Endothelial cell of umbilical vein (primary cell): Measurements from ENCODE around the gene TCERG1L. TPM values are rescaled to one million over a fixed set of nuclear protein-coding genes. Genes with fewer than 3 reads are reported as not detected.

Experiments
- BruUV-seq: library from RNA; stranded (reverse); fragments of 400-500 nt; replicated peaks from 2 replicates; lab custom pipeline; 2021; lab: Mats Ljungman, UMichigan
- CTCF ChIA-PET: fragments of 300-600, 350-600 bp; sonication (Branson Sonifier 250); formaldehyde crosslinking; loops from one replicate; lab custom pipeline; 2021; ENCODE audit warnings: antibody characterized with exemption, inconsistent platforms; lab: Charles Lee
- POLR2A ChIA-PET: fragments of 300-600, 350-600 bp; sonication (Branson Sonifier 250); formaldehyde crosslinking; loops from one replicate; lab custom pipeline; 2021; ENCODE audit warnings: antibody characterized with exemption, inconsistent platforms; lab: Charles Lee
- DNase-seq: peaks from one replicate; pipeline ENCODE4 v3.0.0-alpha.2; 2011; ENCODE audit warnings: low read depth, low spot score
- FAIRE-seq: peaks from 2 replicates; lab custom pipeline; 2011; peaks lifted over from hg19 to GRCh38; lab: Jason Lieb, UNC
- H2AFZ ChIP-seq: 2 replicates; pipeline ENCODE4 v1.6.0; 2012; ENCODE audit warnings: low read depth, low read length, control low read depth, inconsistent platforms
- H3K27ac ChIP-seq: 2 replicates; pipeline ENCODE4 v1.5.1; 2011; ENCODE audit warnings: low read depth, mild to moderate bottlenecking, control low read depth, low read length, moderate library complexity; ENCODE audit not compliant: insufficient read depth
- H3K27me3 ChIP-seq, 2 experiments: 2 replicates each; pipeline versions ENCODE4 v1.6.0 to v1.6.1; 2011; ENCODE audit warnings: low read length in 2 of 2, mixed read lengths in 1 of 2; ENCODE audit not compliant: control insufficient read depth in 2 of 2, insufficient read depth in 2 of 2
- H3K36me3 ChIP-seq, 2 experiments: 2 replicates in 1 of 2; 3 replicates in 1 of 2; pipeline ENCODE4 v1.5.1; 2011; ENCODE audit warnings: low read length in 2 of 2, mild to moderate bottlenecking in 1 of 2, moderate library complexity in 1 of 2; ENCODE audit not compliant: control insufficient read depth in 2 of 2, insufficient read depth in 2 of 2; ENCODE audit errors: extremely low read depth in 1 of 2
- H3K4me1 ChIP-seq: 3 replicates; pipeline ENCODE4 v1.5.1; 2011; ENCODE audit warnings: mild to moderate bottlenecking, low read length; ENCODE audit not compliant: control insufficient read depth, insufficient read depth; ENCODE audit errors: extremely low read depth
- H3K4me2 ChIP-seq: 2 replicates; pipeline ENCODE4 v1.6.1; 2011; ENCODE audit warnings: low read length, control low read depth, mixed read lengths; ENCODE audit not compliant: insufficient read depth
- H3K4me3 ChIP-seq, 3 experiments: fragments of 200-600 bp in 1 of 3; sonication (generic), shearing (Covaris generic) in 1 of 3; replicated peaks in 1 of 3; 2 replicates each; pipeline ENCODE4 v1.5.1; 2011 to 2016; ENCODE audit warnings: control low read depth in 3 of 3, low read length in 3 of 3, mild to moderate bottlenecking in 2 of 3, inconsistent platforms in 1 of 3, low read depth in 1 of 3, moderate library complexity in 1 of 3; ENCODE audit not compliant: insufficient read depth in 1 of 3
- H3K79me2 ChIP-seq: 2 replicates; pipeline ENCODE4 v1.6.0; 2012; ENCODE audit warnings: low read length, inconsistent platforms; ENCODE audit not compliant: control insufficient read depth, insufficient read depth
- H3K9ac ChIP-seq: replicated peaks from 2 replicates; pipeline ENCODE3; 2011; ENCODE audit warnings: low read length, control low read depth; ENCODE audit not compliant: insufficient read depth; ENCODE audit errors: extremely low read depth
- H3K9me1 ChIP-seq: replicated peaks from 3 replicates; pipeline ENCODE4 v1.6.0; 2011; ENCODE audit warnings: mild to moderate bottlenecking, low read length; ENCODE audit not compliant: control insufficient read depth, insufficient read depth; ENCODE audit errors: extremely low read depth
- H3K9me3 ChIP-seq: replicated peaks from 2 replicates; pipeline ENCODE4 v1.5.1; 2012; ENCODE audit warnings: low read length, inconsistent platforms; ENCODE audit not compliant: control insufficient read depth, insufficient read depth
- H4K20me1 ChIP-seq: replicated peaks from 2 replicates; pipeline ENCODE3; 2011; ENCODE audit warnings: mild to moderate bottlenecking, low read length; ENCODE audit not compliant: control insufficient read depth, insufficient read depth; ENCODE audit errors: extremely low read depth
- FOS ChIP-seq: IDR thresholded peaks from 2 replicates; pipeline ENCODE4 v1.6.1; 2011; ENCODE audit warnings: mild to moderate bottlenecking, low read length, moderate library complexity, borderline replicate concordance; ENCODE audit not compliant: insufficient read depth
- GATA2 ChIP-seq: IDR thresholded peaks from 2 replicates; pipeline ENCODE4 v1.7.0; 2011; ENCODE audit warnings: low read depth, mild to moderate bottlenecking, moderate library complexity, mixed read lengths, low read length; ENCODE audit not compliant: insufficient read length, insufficient read depth
- JUN ChIP-seq: IDR thresholded peaks from 2 replicates; pipeline ENCODE4 v1.6.1; 2011; ENCODE audit warnings: borderline replicate concordance, low read depth; ENCODE audit not compliant: insufficient read length, insufficient read depth
- dilution Hi-C: fragments of 300-500 bp; cut with MboI; formaldehyde crosslinking; loops from one replicate; pipeline ENCODE4 v1.15.0; 2019; ENCODE audit warnings: low sequenced_read_pairs; ENCODE audit not compliant: extremely low pct_ligation_motif_present
- intact Hi-C: fragments of 100-400 bp; cut with micrococcal nuclease; formaldehyde crosslinking; loops from one replicate; pipeline ENCODE4 v1.10.0; 2022
- polyA plus RNA-seq, 4 experiments: library from polyadenylated mRNA; depleted of rRNA in 3 of 4; stranded (reverse) in 3 of 4; unstranded in 1 of 4; fragments of >200 nt; gene quantifications; 2 replicates each; pipeline versions ENCODE4 v1.2.1 to v1.2.3, GENCODE V29; 2011 to 2012; ENCODE audit warnings: missing spikeins in 1 of 4
- total RNA-seq: library from RNA; stranded (reverse); gene quantifications from 2 replicates; pipeline ENCODE4 v1.2.3, GENCODE V29; 2021

Gene TCERG1L
- total and polyA plus RNA-seq, 2 donors (not counting 3 experiments of a cell fraction or from before 2014, with no cell fraction given) = not detected

GRCh38 chr10:131201741-131202515, 109.6 kb downstream of the TCERG1L start:
- H3K36me3 ChIP-seq = no peaks in the 10 kb centered on the region
- dilution Hi-C loops = no loop called here
- H2AFZ ChIP-seq = no peak overlapping the region
- BruUV-seq = no TSS peak
- TF ChIP-seq GATA2 (no peak), FOS (no peak)
- no peak overlapping the region for H3K9ac ChIP-seq
- no peaks in the 10 kb centered on the region for H3K9me1 ChIP-seq
- H3K79me2 ChIP-seq = no peaks in the 10 kb centered on the region
- DNase-seq (no peak), FAIRE-seq (no peak)
- peaks cover 12% of the 10 kb centered on the region for H3K9me3 ChIP-seq
- H3K4me3 ChIP-seq = no peak overlapping the region
- no peaks in the 10 kb centered on the region for H4K20me1 ChIP-seq
- POLR2A ChIA-PET = no interaction called here
- no peak overlapping the region for H3K27ac ChIP-seq
- intact Hi-C loops = no loop called here
- H3K27me3 ChIP-seq = no peaks in the 10 kb centered on the region
- no peak overlapping the region for H3K4me2 ChIP-seq
- no peaks in the 10 kb centered on the region for H3K4me1 ChIP-seq
- CTCF ChIA-PET = no interaction called here

- BruUV-seq = no TSS peak
- H3K79me2 ChIP-seq = no peaks in the 10 kb centered on the region
- dilution Hi-C loops = no loop called here
- DNase-seq = no peak
- intact Hi-C loops = no loop called here
- H2AFZ ChIP-seq = no peak overlapping the region
- H3K27ac ChIP-seq = no peak overlapping the region
- H3K4me3 ChIP-seq = no peak overlapping the region
- H3K4me2 ChIP-seq = no peak overlapping the region
- no peak overlapping the region for H3K9ac ChIP-seq
- TF ChIP-seq JUN = no peak
- no peak for TF ChIP-seq GATA2
- no peaks in the 10 kb centered on the region for H3K27me3 ChIP-seq
- H3K4me1 ChIP-seq = no peaks in the 10 kb centered on the region
- no peaks in the 10 kb centered on the region for H3K9me1 ChIP-seq
- POLR2A ChIA-PET = no interaction called here
- H4K20me1 ChIP-seq = no peaks in the 10 kb centered on the region
- H3K36me3 ChIP-seq = no peaks in the 10 kb centered on the region
- CTCF ChIA-PET = no interaction called here
- peaks cover 10% of the 10 kb centered on the region for H3K9me3 ChIP-seq
- no peak for FAIRE-seq
These were observed 110.6 kb downstream of the TCERG1L start for GRCh38 chr10:131200856-131201470.
